B cell (primary cell): Measurements from ENCODE around the gene SFXN1.

Experiments
- CTCF ChIP-seq: fragments of 200-600 bp; IDR thresholded peaks from one replicate; pipeline ENCODE4 v1.8.0; 2022; ENCODE audit warnings: antibody characterized with exemption, mild to moderate bottlenecking
- EZH2 ChIP-seq: IDR thresholded peaks from 2 replicates; pipeline ENCODE4 v1.6.1; 2012; ENCODE audit warnings: borderline replicate concordance, low read depth, mild to moderate bottlenecking, moderate library complexity, low read length; ENCODE audit not compliant: insufficient read depth, poor library complexity, severe bottlenecking

- TF ChIP-seq CTCF (peak; percentile 87), EZH2 (no peak)
These were observed 55.9 kb downstream of the SFXN1 start for GRCh38 chr5:175534070-175534932.
